GM19468 (cell line): ENCODE results near the gene DYNAP.

Experiments
- ATAC-seq: cut with Tn5 transposase; IDR thresholded peaks from one replicate; pipeline ENCODE4 v1.9.1; 2021; ENCODE audit warnings: mild to moderate bottlenecking, moderate library complexity, moderate number of reproducible peaks; ENCODE audit not compliant: unreplicated experiment; ENCODE audit errors: extremely low read depth

DYNAP gene, protein sequence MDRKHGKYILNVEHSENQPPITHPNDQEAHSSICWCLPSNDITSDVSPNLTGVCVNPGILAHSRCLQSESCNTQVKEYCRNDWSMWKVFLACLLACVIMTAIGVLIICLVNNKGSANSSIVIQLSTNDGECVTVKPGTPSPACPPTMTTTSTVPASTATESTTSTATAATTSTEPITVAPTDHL

DNA sequence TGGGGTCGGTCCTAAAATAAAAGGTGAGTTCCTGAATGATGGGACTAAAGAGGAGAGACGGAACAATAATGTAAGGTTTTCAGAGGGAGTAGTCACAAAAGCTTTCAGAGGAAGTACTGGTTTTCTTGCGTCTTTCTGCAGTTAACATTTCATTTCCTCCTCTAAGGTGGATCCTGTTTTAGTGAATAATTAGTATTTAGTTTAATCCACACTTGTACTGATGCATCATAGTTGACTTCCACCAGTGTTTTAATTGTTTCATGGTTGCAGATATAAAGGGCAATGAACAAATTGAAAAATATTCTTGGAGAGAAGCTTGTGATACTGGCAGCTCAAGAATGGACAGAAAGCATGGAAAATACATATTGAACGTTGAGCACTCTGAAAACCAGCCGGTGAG, at the start of gene DYNAP:
Gene DYNAP, plus strand, starts transcription at position 301 of the 400 bp plus-strand sequence. Its CDS starts 38 bp downstream, at position 339.
- ATAC-seq: no peak

DNA sequence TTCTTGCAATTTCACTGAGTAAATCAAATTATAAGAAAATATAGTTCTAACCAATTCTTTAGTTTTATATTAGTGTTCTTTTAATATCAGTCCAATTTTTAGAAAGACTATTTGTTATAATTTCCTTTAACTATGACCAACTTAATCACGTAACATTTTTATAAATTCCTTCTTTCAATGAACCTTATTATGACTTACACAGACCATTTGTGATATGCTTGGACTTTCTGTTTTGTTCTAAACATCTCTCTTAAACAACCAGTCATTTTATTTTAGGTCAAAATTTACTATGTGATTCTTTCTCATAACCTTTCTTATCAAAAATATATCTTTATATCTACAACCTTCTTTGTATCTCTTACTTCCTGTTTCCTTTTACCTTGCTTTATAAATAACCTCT, 39.5 kb upstream of the DYNAP start:
- ATAC-seq: no peak

DNA sequence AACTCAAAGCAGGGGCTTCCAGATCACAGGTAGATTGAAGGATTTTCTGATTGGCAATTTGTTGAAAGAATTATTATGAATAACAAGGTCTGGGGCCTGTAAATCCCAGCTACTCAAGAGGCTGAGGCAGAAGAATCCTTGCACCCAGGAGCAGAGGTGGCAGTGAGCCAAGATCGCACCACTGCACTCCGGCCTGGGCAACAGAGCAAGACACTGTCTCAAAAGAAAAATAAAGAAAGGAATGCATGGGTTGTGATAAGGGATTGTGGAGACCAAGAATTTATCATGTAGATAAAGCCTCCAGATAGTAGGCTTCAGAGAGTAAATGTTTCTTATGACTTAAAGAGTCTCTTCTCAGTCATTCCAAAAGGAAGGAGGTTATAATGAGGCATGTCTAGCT, 35.8 kb upstream of the DYNAP start:
- no peak for ATAC-seq

DNA sequence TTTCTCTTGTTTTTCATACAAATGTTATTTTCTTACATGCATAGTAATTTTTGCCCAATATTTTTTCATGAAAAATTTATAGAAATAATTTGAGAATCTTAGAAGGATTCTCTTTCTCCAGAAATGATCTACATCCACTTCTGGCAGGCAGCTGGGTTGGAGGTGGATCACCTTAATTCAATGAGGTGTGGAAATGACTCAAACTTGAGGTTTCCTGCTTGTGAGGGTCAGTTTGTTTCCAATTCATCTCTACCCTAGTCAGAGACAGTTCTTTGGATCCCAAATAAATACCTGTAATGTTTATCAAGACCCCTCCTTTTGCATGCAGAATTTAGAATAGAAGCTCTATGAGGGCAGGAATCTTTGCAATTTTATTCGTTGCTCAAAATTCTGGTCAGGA, 35.0 kb upstream of the DYNAP start:
- ATAC-seq: no peak

DNA sequence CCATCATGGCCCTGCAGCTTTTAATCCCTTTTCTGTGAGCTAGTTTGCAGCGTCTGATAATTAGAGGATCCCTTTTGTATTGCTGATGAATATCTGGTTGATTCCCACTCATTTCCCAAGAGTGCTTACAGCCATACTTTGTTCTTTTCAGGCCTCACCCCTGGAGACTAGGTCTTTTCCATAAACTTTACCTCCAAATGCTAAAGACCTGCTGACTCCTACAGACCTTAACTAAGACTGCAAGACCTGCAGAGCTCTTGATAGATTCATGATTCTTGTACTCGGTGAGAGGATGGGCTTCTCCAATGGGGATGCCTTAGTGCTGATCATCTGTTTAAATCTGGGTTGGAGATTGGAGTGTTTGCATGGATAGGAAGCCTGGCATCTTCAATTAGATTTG, 33.1 kb upstream of the DYNAP start:
- no peak for ATAC-seq

DNA sequence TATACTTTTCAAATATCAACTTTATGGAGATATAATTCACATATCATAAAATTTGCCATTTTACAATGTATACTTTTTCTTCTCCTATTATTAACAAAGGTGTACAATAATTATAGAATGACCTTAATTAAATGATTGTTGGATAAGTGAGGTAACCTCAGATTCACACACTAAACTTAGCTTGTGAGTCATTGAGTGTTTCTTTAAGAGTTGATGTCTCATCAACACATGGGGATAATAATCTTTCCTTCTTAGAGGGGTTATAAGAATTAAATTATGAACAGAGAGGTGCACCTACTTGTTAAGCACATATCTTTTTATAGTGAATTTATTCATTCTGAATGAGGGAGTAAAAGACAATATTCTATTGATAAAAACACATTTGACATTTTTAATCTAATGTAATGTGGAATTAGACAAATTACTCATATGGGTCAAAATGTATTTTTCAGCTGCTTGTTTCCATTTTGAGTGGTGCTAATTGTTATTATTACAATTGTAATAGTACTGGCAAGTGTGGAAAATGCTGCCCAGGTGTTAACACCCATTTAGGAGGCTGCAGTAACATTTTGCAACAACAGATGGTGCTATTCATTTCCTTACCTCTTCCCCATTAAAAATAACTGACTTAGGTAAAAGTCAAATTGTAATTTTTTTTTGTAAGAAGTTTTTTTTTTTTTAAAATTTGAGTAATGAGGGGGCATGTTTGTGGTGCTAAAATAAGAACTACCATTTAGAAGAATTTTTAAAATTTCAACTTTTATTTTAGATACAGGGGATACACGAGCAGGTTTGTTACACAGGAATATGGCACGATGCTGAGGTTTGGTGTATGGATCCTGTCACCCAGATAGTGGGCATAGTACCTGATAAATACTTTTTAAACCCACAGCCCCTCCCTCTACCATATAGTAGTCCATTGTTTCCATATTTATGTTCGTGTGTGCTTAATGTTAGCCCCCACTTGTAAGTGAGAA, 32.1 kb upstream of the DYNAP start:
- no peak for ATAC-seq

DNA sequence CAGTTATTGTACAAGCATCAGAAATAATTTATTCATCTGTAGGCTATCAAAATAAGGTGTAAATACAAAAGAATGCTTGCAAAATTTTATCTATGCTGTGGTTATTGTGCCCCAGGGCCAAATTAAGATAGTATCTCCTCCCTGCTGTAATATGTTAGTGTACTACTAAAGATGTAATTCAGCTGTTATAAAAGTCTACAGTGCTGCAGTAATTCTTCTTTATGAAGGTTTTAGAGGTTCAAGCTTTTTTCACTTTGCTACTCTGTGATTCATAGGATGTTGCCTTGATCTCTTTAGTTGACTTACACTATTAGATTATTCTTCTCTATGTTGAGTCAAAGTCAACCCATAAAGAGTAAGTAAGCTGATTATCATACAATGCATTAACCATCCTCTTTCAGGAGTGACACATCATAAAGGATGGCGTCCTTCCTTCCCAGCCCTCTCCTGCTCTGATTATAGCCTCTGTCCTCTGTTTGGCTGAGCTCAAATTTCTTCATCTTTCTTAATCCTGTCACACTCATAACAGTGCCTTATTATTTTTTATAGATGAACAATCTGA, 29.3 kb upstream of the DYNAP start:
- ATAC-seq: no peak

DNA sequence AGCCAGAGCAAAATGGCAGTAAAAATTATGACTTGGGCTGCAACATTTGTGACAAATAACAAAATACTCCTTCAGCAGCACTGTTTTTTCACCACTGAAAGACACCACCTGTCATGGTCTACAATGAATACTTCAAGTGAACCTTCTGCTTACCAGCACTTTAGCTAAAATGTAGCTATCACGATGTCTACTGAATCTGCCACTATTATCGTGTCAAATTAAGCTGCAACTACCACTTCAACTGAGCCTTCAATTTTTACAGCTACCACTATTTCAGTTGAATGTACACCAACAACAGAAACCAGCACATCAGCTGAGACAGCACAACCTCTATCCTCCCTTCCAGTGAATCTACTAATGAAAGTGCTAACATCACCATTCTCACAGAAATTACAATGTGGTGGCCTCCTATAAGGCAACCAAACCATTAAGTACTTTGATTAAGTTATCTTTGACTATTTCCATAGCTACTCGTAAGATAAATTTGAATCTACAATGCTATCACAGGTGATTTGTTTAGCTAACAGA, 10.8 kb upstream of the DYNAP start:
- ATAC-seq: no peak

DNA sequence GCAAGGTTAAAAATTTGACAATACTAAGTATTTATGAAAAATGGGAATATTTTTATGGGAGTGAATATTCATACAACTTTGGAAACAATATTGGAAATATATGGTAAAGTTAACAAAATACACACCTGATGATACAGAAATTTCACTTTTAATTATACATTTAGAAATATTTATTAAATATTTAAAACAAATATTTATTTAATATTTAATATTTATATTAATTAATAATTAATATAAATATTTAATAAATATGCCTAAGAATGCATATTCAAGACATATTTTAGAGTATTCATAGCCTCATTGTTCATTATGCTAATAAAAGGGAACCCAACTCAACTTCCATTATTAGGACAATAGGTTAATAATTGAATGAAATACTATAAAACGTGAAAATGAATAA, 7.0 kb upstream of the DYNAP start:
- ATAC-seq: no peak

DNA sequence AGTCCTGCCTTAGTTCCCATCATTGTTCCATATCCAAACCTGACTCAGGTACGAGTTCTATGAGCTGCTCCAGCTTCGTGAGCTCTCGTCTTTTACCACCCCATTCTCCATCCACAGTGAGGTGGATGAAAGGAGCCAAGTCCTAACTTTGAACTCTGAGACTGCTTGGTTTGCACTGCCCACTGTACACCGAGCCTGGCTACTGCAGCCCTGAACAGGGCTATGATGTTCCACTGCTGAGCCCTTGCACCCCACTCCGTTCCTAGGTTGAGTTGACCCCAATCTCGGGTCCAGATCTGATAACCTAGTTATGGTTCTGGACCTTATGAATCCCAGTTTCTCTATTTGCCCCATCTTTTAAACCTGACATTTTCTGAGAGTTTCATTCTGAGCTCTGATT, 5.3 kb upstream of the DYNAP start:
- no peak for ATAC-seq

DNA sequence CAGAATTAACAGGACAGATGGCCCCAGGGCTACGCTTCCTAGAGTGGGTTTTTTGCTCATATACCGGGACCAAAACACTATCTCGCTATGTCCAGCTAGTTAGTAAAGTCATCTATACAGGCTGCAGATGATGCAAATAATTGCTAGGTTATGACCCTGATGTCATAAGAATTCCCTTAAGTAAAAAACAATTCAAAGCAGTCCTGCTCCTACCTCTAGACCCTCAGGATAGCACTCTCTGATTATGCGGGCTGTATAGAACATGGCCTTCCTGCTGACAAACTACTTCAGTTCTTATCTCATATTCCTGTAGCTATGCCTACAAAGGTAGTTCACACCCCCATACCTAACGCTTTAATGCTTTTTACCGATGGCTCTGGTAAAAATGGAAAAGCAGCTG, 13.2 kb downstream of the DYNAP start:
- no peak for ATAC-seq

DNA sequence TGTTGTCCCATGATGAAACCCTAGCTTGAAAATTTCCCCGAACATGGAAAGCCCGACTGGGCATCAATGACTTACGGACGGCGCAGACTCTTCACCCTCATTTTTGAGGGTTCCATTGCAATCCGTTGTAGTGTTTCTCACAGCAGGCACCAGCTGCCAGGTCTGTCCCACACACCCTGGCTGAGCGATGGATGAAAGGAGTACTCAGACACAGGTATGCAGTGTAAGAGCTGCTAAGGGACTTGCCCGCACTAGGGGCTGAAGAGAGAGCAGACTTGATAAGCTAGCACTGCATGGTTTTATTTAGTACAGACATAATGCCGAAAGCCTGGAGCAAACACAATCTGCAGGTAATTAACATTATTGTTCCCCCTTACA, 15.8 kb downstream of the DYNAP start:
- ATAC-seq: no peak

DNA sequence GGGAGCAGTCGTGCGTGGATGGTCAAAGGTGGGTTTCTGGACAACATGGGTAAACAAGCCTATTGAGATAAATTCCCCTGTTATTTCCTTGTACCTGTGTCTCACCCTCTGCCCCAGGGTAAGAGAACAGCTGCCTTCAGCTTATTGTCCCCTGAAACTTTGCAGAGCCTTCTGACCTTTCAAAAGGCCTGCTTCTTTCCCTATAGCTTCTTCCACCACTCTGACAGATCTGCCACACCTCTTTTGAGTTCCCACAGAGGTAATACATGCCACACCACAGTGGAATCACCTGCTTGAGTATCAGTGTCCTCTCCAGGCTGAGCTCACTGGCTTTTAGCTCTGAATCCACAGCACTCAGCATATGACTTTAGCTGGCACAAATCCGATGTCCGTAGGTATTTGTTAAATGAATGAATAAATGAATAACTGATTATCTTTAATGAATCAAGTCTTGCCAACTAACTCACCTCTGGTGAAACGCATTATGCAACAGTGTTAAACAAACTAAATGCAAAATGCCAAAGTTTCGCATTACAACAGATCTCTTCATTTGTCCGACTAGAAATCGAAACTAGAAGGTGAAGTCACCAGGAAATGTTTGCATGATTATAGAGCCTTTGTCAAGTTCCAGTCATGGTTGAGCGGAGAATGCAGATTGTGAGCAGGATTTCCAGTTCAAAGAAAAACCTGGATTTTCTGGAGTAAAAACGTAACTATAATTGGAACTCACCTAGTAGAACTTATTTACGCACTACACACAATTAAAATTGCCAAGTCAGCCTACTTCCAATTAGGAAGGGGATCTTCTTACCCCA, 16.4 kb downstream of the DYNAP start:
- ATAC-seq: no peak

DNA sequence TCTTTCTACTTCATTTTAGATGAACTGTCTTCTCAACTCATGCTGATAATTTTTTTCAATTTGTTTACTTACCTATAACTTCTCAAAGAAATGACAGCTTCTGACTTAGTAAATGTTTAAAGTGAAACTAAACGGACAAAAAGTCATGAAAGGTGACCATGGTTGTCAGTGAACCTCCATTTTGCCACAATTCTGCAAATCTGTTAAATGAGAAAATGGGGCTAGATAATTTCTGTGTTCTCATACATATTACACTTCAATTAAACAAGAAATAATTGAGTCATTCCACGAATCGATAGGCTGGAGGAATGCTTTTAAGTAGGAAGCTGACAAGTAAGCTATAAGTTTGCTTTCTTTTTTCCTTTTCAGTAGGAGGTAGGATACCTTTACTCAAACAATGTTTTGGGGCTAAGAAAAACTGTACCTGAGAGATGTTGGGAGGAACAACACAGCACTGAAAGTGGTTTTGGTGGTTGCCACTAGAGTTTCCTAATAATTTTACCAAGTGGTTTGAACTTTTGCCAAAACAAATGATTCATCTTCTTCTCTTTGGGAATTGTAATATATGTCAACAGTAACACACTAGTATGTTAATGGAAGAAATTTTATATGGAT, 17.1 kb downstream of the DYNAP start:
- no peak for ATAC-seq

DNA sequence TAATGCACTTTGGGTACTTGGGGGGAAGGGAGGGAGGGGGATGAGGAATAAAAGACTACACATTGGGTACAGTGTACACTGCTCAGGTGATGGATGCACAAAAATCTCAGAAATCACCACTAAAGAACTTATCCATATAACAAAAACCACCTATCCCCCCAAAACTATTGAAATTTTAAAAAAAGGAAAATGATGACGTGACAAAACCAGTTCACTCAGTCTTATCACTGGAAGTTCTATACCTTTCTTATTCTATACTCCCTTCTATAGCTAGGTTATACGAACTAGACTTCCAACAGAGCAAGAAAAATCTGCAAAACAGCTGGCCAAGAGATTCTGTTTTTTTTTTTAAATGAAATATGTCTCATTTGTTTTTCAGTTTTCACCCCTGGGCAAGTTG, 20.8 kb downstream of the DYNAP start:
- ATAC-seq: no peak

DNA sequence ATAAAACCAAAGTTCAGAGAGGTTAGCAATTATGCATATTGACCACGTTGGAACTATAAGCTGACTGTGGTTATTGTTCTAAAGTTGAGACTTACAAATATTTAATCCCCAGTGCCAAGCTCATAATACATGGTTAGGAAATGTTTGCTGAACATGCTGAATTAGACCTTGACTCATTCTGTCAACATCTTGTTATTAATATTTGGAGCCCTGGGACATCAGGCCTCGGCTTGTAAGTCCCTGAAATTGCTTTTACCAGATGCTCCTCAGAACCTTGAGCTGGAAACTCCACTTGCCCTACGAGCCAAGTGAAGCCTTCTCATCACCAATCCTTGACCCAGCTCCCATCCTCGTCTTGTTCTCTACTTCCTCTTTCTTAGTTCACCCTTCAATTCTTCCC, 21.2 kb downstream of the DYNAP start:
- no peak for ATAC-seq

DNA sequence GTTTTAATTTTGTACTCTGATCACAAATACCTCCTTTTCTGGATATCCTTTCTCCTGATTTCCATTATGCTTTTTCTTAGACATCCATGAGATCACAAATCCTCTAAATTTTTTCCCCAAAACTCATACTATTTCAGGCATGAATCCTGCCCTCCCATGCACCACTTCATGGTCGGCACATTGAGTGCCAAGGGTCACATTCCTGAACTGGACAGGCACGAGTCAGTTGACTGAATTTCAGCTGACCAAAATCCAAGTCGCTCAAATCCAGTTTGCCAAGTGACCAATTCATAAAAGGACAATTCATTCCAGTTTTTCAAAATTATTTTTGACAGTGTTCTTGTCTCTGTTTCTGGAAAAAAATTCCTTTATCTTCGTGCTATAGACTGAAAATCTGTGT, 22.1 kb downstream of the DYNAP start:
- no peak for ATAC-seq

DNA sequence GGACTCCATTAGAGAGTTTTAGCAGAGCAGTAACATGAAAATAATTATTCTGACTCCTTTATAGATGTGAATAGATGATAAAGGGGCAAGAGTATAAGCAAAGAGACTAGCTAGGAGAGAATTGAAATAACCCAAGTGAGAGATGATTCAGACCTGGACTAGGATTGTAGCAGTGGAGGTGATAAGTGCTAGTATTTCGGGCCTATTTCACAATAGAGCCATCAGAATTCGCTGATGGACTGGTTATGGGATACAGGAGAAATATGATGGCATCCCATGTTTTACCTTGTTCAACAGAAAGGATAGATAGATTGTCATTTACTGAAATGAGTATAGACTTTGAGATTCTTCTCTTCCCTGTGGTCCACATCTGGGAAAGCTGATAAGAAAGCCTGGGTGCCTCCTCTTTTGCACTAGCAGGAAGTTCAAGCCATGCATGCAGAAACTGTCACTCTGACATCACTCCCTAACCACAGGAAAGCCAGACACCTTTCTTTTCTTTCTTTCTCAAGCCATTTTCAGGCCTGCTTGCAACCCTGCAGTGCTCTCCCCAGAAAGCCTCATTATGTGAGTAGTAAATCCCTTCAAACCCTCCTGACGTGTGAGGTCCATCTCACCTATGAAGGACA, 25.3 kb downstream of the DYNAP start:
- ATAC-seq: no peak

DNA sequence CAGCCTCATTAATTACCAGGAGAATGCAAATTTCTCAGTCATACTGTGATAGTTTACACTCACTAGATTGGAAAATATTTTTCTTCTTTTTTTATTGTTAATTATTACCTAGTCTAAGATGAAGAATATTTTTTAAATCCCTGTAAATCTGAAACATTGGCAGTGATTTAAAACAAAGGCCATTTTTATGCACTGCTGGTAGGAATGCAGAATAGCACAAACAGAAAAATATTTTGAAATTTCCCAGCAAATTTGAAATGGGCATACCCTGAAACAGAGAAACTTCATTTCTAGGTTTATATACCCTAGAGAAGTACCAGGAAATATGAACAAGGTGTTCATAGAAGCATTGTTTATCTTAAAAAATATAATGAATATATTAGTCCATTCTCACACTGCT, 31.0 kb downstream of the DYNAP start:
- ATAC-seq: no peak

DNA sequence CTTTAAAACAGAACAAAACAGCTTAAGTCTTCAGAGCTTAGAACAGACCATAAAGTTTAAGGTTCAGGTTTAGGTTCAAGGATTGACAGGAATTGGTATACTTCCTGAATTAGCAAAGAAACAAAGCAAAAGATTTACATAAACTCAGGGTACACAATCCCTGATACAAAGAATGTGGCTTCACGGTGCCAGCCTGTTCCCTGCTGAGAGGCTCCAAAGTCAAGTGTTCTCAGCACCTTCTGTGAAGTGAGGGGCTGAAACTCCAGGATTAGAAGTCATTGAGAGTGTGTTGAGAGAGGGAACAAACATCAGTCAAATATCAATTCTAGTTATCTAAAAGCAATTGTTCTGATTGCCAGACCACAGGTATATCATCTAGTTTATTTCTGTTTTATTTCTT, 35.7 kb downstream of the DYNAP start:
- ATAC-seq: no peak
